SU-DHL-6 (cell line): ENCODE measurements around the gene FBRSL1.

ENCODE experiments used
- EZH2phosphoT487 ChIP-seq: fragments of 200-600 bp; sonication (generic), shearing (Covaris generic); conservative IDR thresholded peaks from 2 replicates; pipeline ENCODE4 v1.6.1; 2018; ENCODE audit warnings: mild to moderate bottlenecking, antibody characterized with exemption, low read length, moderate library complexity, mixed read lengths
- TF ChIP-seq, protein P1 (sequence below): fragments of 200-600 bp; sonication (generic); IDR thresholded peaks from one replicate; pipeline ENCODE4 v1.5.1; 2017; ENCODE audit warnings: antibody characterized with exemption, mild to moderate bottlenecking, low read length, moderate library complexity; ENCODE audit not compliant: insufficient read depth, poor library complexity, severe bottlenecking

GRCh38 chr12:132484891-132485441 is 5.0 kb upstream of the FBRSL1 start:
- TF ChIP-seq, protein P1, sequence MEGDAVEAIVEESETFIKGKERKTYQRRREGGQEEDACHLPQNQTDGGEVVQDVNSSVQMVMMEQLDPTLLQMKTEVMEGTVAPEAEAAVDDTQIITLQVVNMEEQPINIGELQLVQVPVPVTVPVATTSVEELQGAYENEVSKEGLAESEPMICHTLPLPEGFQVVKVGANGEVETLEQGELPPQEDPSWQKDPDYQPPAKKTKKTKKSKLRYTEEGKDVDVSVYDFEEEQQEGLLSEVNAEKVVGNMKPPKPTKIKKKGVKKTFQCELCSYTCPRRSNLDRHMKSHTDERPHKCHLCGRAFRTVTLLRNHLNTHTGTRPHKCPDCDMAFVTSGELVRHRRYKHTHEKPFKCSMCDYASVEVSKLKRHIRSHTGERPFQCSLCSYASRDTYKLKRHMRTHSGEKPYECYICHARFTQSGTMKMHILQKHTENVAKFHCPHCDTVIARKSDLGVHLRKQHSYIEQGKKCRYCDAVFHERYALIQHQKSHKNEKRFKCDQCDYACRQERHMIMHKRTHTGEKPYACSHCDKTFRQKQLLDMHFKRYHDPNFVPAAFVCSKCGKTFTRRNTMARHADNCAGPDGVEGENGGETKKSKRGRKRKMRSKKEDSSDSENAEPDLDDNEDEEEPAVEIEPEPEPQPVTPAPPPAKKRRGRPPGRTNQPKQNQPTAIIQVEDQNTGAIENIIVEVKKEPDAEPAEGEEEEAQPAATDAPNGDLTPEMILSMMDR: no peak
- TF ChIP-seq EZH2phosphoT487: no peak
